22Rv1 (cell line): ENCODE results near the gene HIVEP3.

Experiments used
- ZFX ChIP-seq: fragments of 450-650 bp; IDR thresholded peaks from 2 replicates; pipeline ENCODE4 v1.6.1; 2017; ENCODE audit warnings: antibody characterized with exemption, borderline replicate concordance
- TF ChIP-seq, protein P1 (sequence below): fragments of 450-650 bp; IDR thresholded peaks from 2 replicates; pipeline ENCODE4 v1.5.1; 2017; ENCODE audit warnings: mild to moderate bottlenecking

DNA sequence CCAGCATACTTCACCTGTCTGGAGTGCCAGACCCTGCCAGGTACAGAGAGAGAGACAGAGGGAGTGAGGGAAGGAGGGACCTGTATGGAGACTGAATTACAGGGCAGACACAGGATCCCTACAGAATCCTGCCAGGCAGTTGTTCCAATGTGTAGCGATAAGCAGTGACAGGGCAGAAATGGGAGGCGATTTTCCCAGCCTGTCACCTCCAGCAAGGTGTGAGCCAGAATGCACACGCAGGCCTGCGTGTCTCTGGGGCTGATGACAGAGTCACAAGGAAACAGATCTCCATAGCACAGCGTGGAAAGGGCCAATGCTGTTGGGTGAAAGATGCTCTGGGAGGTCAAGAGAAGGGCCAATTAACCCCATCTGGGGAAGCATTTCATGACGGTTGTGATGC lies 111.3 kb downstream of the HIVEP3 start:
- TF ChIP-seq, protein P1, sequence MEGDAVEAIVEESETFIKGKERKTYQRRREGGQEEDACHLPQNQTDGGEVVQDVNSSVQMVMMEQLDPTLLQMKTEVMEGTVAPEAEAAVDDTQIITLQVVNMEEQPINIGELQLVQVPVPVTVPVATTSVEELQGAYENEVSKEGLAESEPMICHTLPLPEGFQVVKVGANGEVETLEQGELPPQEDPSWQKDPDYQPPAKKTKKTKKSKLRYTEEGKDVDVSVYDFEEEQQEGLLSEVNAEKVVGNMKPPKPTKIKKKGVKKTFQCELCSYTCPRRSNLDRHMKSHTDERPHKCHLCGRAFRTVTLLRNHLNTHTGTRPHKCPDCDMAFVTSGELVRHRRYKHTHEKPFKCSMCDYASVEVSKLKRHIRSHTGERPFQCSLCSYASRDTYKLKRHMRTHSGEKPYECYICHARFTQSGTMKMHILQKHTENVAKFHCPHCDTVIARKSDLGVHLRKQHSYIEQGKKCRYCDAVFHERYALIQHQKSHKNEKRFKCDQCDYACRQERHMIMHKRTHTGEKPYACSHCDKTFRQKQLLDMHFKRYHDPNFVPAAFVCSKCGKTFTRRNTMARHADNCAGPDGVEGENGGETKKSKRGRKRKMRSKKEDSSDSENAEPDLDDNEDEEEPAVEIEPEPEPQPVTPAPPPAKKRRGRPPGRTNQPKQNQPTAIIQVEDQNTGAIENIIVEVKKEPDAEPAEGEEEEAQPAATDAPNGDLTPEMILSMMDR = no peak
- TF ChIP-seq ZFX = no peak
